Ishikawa (cell line): ENCODE data around the gene ABCD3.

Source experiments
- CEBPB ChIP-seq: IDR thresholded peaks from 2 replicates; pipeline ENCODE4 v1.6.1; 2012
- CREB1 ChIP-seq: IDR thresholded peaks from 2 replicates; pipeline ENCODE4 v1.6.1; 2012; ENCODE audit warnings: low read depth
- EGR1 ChIP-seq: IDR thresholded peaks from 2 replicates; pipeline ENCODE4 v1.6.1; 2012
- EP300 ChIP-seq: IDR thresholded peaks from 2 replicates; pipeline ENCODE4 v1.6.1; 2012; ENCODE audit warnings: borderline replicate concordance
- FOXM1 ChIP-seq: IDR thresholded peaks from 2 replicates; pipeline ENCODE4 v1.6.1; 2012; ENCODE audit warnings: low read depth, borderline replicate concordance
- MAX ChIP-seq: IDR thresholded peaks from 2 replicates; pipeline ENCODE4 v1.6.1; 2012
- NFIC ChIP-seq: IDR thresholded peaks from 2 replicates; pipeline ENCODE4 v1.6.1; 2012
- RAD21 ChIP-seq: IDR thresholded peaks from 2 replicates; pipeline ENCODE4 v1.6.1; 2012; ENCODE audit warnings: low read depth
- REST ChIP-seq: IDR thresholded peaks from 2 replicates; pipeline ENCODE4 v1.6.1; 2012; ENCODE audit warnings: low read depth, mild to moderate bottlenecking
- TAF1 ChIP-seq: IDR thresholded peaks from 2 replicates; pipeline ENCODE4 v1.6.1; 2012; ENCODE audit warnings: low read depth, mild to moderate bottlenecking
- TCF12 ChIP-seq: IDR thresholded peaks from 2 replicates; pipeline ENCODE4 v1.6.1; 2012; ENCODE audit warnings: low read depth
- TEAD4 ChIP-seq: IDR thresholded peaks from 2 replicates; pipeline ENCODE4 v1.6.1; 2012
- YY1 ChIP-seq: IDR thresholded peaks from 2 replicates; pipeline ENCODE4 v1.6.1; 2012; ENCODE audit warnings: low read depth
- ZBTB7A ChIP-seq: IDR thresholded peaks from 2 replicates; pipeline ENCODE4 v1.6.1; 2012; ENCODE audit warnings: low read depth

GRCh38 chr1:94532077-94532476, 113.9 kb downstream of the ABCD3 start:
- no peak for TF ChIP-seq TAF1
- TF ChIP-seq EP300: no peak
- no peak for TF ChIP-seq MAX
- TF ChIP-seq REST: no peak
- no peak for TF ChIP-seq CEBPB
- no peak for TF ChIP-seq TEAD4
- TF ChIP-seq YY1: no peak
- no peak for TF ChIP-seq NFIC
- no peak for TF ChIP-seq EGR1
- no peak for TF ChIP-seq FOXM1
- no peak for TF ChIP-seq TCF12
- TF ChIP-seq ZBTB7A: no peak
- TF ChIP-seq CREB1: no peak
- peak; percentile 51 for TF ChIP-seq RAD21
